Stimulated activated naive CD4-positive, alpha-beta T cell treated with Interleukin-2 at 50 U/mL for 16 hours (primary cell): ENCODE data around the gene DDA1.
"Not testable (repeated sequence)": the region's sequence is repeated elsewhere in the genome, so short reads cannot be mapped to it uniquely, and the experiment has no call there.

ENCODE experiments used
- DNase-seq: peaks from one replicate; lab custom pipeline; 2025; lab: John Stamatoyannopoulos, UW

DDA1 gene

GRCh38 chr19:17347877-17348276 is 38.5 kb downstream of the DDA1 start:
- DNase-seq: no peak

GRCh38 chr19:17348700-17349099 is 39.3 kb downstream of the DDA1 start:
- no peak for DNase-seq

GRCh38 chr19:17351815-17352435 is 42.6 kb downstream of the DDA1 start:
- no peak for DNase-seq

- DNase-seq: no peak
These were observed 43.4 kb downstream of the DDA1 start for GRCh38 chr19:17352608-17353280.

- DNase-seq: no peak
These were observed 44.0 kb downstream of the DDA1 start for GRCh38 chr19:17353386-17353785.

GRCh38 chr19:17357078-17357666 is 47.8 kb downstream of the DDA1 start:
- DNase-seq: no peak

GRCh38 chr19:17357724-17358123 is 48.4 kb downstream of the DDA1 start:
- no peak for DNase-seq

- no peak for DNase-seq
These were observed 49.0 kb downstream of the DDA1 start for GRCh38 chr19:17358395-17358794.

GRCh38 chr19:17359905-17360800 is 50.8 kb downstream of the DDA1 start:
- no peak for DNase-seq

GRCh38 chr19:17363852-17364605 is 54.7 kb downstream of the DDA1 start:
- not testable (repeated sequence) for DNase-seq

GRCh38 chr19:17365361-17365760 is 56.0 kb downstream of the DDA1 start:
- no peak for DNase-seq

GRCh38 chr19:17370026-17370587 is 60.7 kb downstream of the DDA1 start:
- DNase-seq: no peak
